Activated T-helper 1 cell treated with anti-CD3 and anti-CD28 coated beads, Interleukin-12 subunit alpha, Interleukin-12 subunit beta, Interleukin-2, Interleukin-4 antibody, amounts not matched to agents 30 ng/mL and 10 ng/mL and 1 ng/mL, durations not matched to agents 14 hours and 24 hours and 36 hours (primary cell): ENCODE results near the gene IL24. TPM values are rescaled to one million over a fixed set of nuclear protein-coding genes. Genes with fewer than 3 reads are reported as not detected.

Source experiments
- DNase-seq: peaks from one replicate; pipeline ENCODE4 v3.0.0; 2021; ENCODE audit warnings: low spot score
- H3K27ac Mint-ChIP-seq: one replicate; pipeline ENCODE4 v1.8.0; 2021; ENCODE audit warnings: mild to moderate bottlenecking, mixed read lengths
- H3K27me3 Mint-ChIP-seq: one replicate; pipeline ENCODE4 v1.8.0; 2022; ENCODE audit warnings: mild to moderate bottlenecking, moderate library complexity, mixed read lengths; ENCODE audit not compliant: insufficient read depth
- H3K36me3 Mint-ChIP-seq: one replicate; pipeline ENCODE4 v1.8.0; 2021; ENCODE audit warnings: low read depth, mixed read lengths
- H3K4me1 Mint-ChIP-seq: one replicate; pipeline ENCODE4 v1.8.0; 2021; ENCODE audit warnings: low read depth, mixed read lengths
- H3K4me3 Mint-ChIP-seq: one replicate; pipeline ENCODE4 v1.8.0; 2021; ENCODE audit warnings: mild to moderate bottlenecking, moderate library complexity, mixed read lengths
- H3K9me3 Mint-ChIP-seq: one replicate; pipeline ENCODE4 v1.8.0; 2021; ENCODE audit warnings: mixed read lengths
- intact Hi-C: fragments of 100-400 bp; cut with micrococcal nuclease; formaldehyde crosslinking; loops from one replicate; pipeline ENCODE4 v1.15.1; 2024
- total RNA-seq: library from RNA; stranded (reverse); gene quantifications from 2 replicates; pipeline ENCODE4 v1.2.3, GENCODE V29; 2022

IL24 gene
- total RNA-seq, 1 donor from 2014 or later: 4.4 TPM

GRCh38 chr1:206864939-206865671 lies 32.1 kb upstream of the IL24 start, which contains the start of gene IL20:
TSS of gene IL20 (plus strand) at chr1:206865623. CDS start at chr1:206865853, 230 bp downstream.
- H3K4me3 Mint-ChIP-seq: no peak within 1 kb of the TSS
- H3K4me1 Mint-ChIP-seq: peaks cover 7% of the 10 kb centered on the region
- peaks cover 39% of the 10 kb centered on the region for H3K27me3 Mint-ChIP-seq
- no peak within 1 kb of the TSS for H3K27ac Mint-ChIP-seq
- no peaks in the 10 kb centered on the region for H3K9me3 Mint-ChIP-seq
- H3K36me3 Mint-ChIP-seq: peaks cover 4% of the 10 kb centered on the region
- intact Hi-C loops: loop anchor here (1.0 to 2.0 kb wide), 3 partner anchors 47 to 138 kb away; no protein-coding TSS in a partner anchor
- DNase-seq: peak; percentile 68

- intact Hi-C loops: no loop called here
- peaks cover 2% of the 10 kb centered on the region for H3K36me3 Mint-ChIP-seq
These were observed 31.2 kb upstream of the IL24 start for GRCh38 chr1:206866062-206866461.

DNA sequence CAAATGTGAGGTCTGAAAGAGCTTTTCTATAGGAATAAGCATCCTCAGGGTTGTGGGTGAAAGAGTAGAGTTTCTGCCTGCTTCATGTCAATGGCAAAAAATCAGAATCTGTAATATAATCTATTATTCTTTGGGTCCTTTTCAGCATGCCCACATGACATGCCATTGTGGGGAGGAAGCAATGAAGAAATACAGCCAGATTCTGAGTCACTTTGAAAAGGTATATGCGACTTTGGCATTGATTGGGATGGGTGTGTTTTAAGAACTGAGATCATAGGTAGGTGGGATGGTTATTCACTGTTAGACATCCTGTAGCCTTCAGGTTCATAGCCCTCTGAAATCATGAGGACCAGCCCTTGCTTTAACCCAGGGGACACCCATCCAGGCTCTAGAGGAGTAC lies 30.0 kb upstream of the IL24 start:
- H3K27ac Mint-ChIP-seq: no peak overlapping the region
- H3K36me3 Mint-ChIP-seq: no peaks in the 10 kb centered on the region
- peaks cover 7% of the 10 kb centered on the region for H3K4me1 Mint-ChIP-seq
- peaks cover 7% of the 10 kb centered on the region for H3K9me3 Mint-ChIP-seq
- intact Hi-C loops: no loop called here
- no peak for DNase-seq
- H3K27me3 Mint-ChIP-seq: peaks cover 26% of the 10 kb centered on the region
- H3K4me3 Mint-ChIP-seq: no peak overlapping the region

More at GRCh38 chr1:206866062-206866461, 31.2 kb upstream of the IL24 start:
- Mint-ChIP-seq H3K4me3 (no peak overlapping the region), H3K27ac (no peak overlapping the region), H3K9me3 (no peaks in the 10 kb centered on the region), H3K4me1 (peaks cover 7% of the 10 kb centered on the region), H3K27me3 (peaks cover 35% of the 10 kb centered on the region)
- no peak for DNase-seq

GRCh38 chr1:206867716-206868115 lies 29.5 kb upstream of the IL24 start:
- intact Hi-C loops: no loop called here
- Mint-ChIP-seq H3K4me1 (peaks cover 7% of the 10 kb centered on the region), H3K27ac (no peak overlapping the region), H3K4me3 (no peak overlapping the region), H3K9me3 (peaks cover 12% of the 10 kb centered on the region), H3K36me3 (no peaks in the 10 kb centered on the region), H3K27me3 (peaks cover 23% of the 10 kb centered on the region)
- DNase-seq: no peak

- H3K4me1 Mint-ChIP-seq: peaks cover 10% of the 10 kb centered on the region
- no peak overlapping the region for H3K4me3 Mint-ChIP-seq
- peaks cover 17% of the 10 kb centered on the region for H3K27me3 Mint-ChIP-seq
- H3K27ac Mint-ChIP-seq: no peak overlapping the region
- no peaks in the 10 kb centered on the region for H3K36me3 Mint-ChIP-seq
- peaks cover 18% of the 10 kb centered on the region for H3K9me3 Mint-ChIP-seq
- no peak for DNase-seq
- intact Hi-C loops: no loop called here
These were observed 29.0 kb upstream of the IL24 start for GRCh38 chr1:206868264-206868663.

DNA sequence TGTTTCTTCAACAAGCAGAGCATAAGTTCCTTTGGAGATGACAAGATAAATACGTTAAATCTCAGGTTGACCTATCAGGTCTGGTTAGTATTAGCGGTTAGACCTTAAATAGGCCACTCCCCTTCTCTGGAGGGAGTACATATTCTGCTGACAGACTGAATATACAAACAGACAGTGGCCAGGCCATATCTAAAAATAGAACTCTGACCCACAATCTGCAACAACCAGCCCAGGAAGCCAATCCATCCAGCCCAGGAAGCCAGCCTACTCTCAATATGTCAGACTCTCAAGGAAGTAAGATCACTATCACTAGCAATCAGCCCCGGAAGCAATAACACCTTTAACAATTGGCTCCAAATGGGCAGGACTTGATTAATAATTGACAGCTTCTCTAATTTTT lies 25.1 kb upstream of the IL24 start:
- Mint-ChIP-seq H3K27me3 (peaks cover 17% of the 10 kb centered on the region), H3K27ac (no peak overlapping the region), H3K36me3 (peaks cover 5% of the 10 kb centered on the region), H3K4me1 (peaks cover 7% of the 10 kb centered on the region), H3K4me3 (no peak overlapping the region), H3K9me3 (peaks cover 43% of the 10 kb centered on the region)
- no peak for DNase-seq
- intact Hi-C loops: no loop called here

- H3K4me3 Mint-ChIP-seq: no peak overlapping the region
- peaks cover 5% of the 10 kb centered on the region for H3K36me3 Mint-ChIP-seq
- DNase-seq: no peak
- no peak overlapping the region for H3K27ac Mint-ChIP-seq
- peaks cover 11% of the 10 kb centered on the region for H3K27me3 Mint-ChIP-seq
- intact Hi-C loops: no loop called here
- H3K4me1 Mint-ChIP-seq: peaks cover 7% of the 10 kb centered on the region
- H3K9me3 Mint-ChIP-seq: peaks cover 57% of the 10 kb centered on the region
These were observed 23.5 kb upstream of the IL24 start for GRCh38 chr1:206873603-206874188.

- Mint-ChIP-seq H3K4me3 (no peak overlapping the region), H3K4me1 (peaks cover 7% of the 10 kb centered on the region), H3K27ac (no peak overlapping the region), H3K36me3 (peaks cover 5% of the 10 kb centered on the region), H3K9me3 (peaks cover 64% of the 10 kb centered on the region), H3K27me3 (peaks cover 8% of the 10 kb centered on the region)
- intact Hi-C loops: no loop called here
- DNase-seq: no peak
These were observed 21.4 kb upstream of the IL24 start for GRCh38 chr1:206875752-206876377.

GRCh38 chr1:206878456-206878855 lies 18.8 kb upstream of the IL24 start:
- no peak overlapping the region for H3K27ac Mint-ChIP-seq
- no peak overlapping the region for H3K4me3 Mint-ChIP-seq
- H3K9me3 Mint-ChIP-seq: peaks cover 44% of the 10 kb centered on the region
- DNase-seq: no peak
- peaks cover 15% of the 10 kb centered on the region for H3K27me3 Mint-ChIP-seq
- peaks cover 4% of the 10 kb centered on the region for H3K36me3 Mint-ChIP-seq
- intact Hi-C loops: no loop called here
- peaks cover 7% of the 10 kb centered on the region for H3K4me1 Mint-ChIP-seq

DNA sequence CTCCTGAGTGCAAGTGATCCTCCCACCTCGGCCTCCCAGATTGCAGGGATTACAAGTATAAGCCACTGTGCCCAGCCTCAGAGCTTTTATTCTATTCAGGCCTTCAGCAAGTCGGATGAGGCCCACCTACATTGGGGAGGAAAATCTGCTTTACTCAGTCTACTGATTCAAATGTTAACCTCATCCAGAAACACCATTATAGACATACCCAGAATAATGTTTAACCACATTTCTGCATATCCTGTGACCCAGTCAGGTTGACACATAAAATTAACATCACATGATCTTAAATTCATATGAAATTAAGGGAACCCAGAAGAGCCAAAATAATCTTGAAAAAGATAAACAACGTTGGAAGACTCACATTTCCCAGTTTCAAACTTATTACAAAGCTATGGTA lies 16.9 kb upstream of the IL24 start:
- no peaks in the 10 kb centered on the region for H3K36me3 Mint-ChIP-seq
- intact Hi-C loops: no loop called here
- peaks cover 5% of the 10 kb centered on the region for H3K4me1 Mint-ChIP-seq
- no peak overlapping the region for H3K27ac Mint-ChIP-seq
- H3K9me3 Mint-ChIP-seq: peaks cover 38% of the 10 kb centered on the region
- no peak overlapping the region for H3K4me3 Mint-ChIP-seq
- DNase-seq: no peak
- peaks cover 12% of the 10 kb centered on the region for H3K27me3 Mint-ChIP-seq

- Mint-ChIP-seq H3K4me1 (peaks cover 5% of the 10 kb centered on the region), H3K9me3 (peaks cover 17% of the 10 kb centered on the region), H3K4me3 (no peak overlapping the region), H3K27me3 (peaks cover 19% of the 10 kb centered on the region), H3K27ac (no peak overlapping the region), H3K36me3 (no peaks in the 10 kb centered on the region)
- no peak for DNase-seq
- intact Hi-C loops: no loop called here
These were observed 14.7 kb upstream of the IL24 start for GRCh38 chr1:206882555-206882954.

DNA sequence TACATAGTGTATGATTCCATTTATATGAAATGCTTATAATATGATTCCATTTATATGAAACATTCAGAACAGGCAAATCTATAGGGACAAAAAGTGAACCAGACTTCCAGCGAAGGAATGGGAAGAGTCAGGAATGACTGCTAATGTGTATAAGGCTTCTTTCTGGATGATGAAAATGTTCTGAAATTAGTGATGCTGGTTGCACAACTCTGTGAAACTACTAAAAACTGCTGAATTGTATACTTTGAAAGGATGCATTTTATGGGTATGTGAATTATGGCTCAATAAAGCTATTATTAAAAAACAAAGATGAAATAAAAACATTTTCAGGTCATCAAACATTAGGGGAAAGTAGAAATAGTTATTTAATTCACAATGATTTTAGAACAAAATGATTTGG lies 14.1 kb upstream of the IL24 start:
- no peak overlapping the region for H3K4me3 Mint-ChIP-seq
- no peak for DNase-seq
- H3K4me1 Mint-ChIP-seq: peaks cover 6% of the 10 kb centered on the region
- peaks cover 12% of the 10 kb centered on the region for H3K9me3 Mint-ChIP-seq
- intact Hi-C loops: no loop called here
- H3K27me3 Mint-ChIP-seq: peaks cover 17% of the 10 kb centered on the region
- H3K36me3 Mint-ChIP-seq: no peaks in the 10 kb centered on the region
- H3K27ac Mint-ChIP-seq: no peak overlapping the region

DNA sequence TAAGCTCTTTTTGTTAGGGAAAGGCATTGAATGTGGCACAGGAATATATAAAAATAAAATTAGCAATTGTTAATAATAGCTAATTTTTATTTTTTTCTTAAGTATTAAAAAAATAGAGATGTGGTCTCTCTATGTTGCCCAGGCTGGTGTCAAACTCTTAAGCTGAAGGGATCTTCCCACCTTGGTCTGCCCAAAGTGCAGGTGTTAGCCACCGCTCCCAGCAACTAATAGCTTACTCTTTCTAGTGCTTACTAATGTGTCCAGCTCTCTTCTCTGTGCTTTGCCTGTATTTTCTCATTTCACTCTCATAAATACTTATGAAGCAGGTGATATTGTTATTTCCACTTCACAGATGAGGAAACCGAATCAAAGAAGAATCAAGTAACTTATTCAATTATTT lies 13.4 kb upstream of the IL24 start:
- peaks cover 6% of the 10 kb centered on the region for H3K9me3 Mint-ChIP-seq
- H3K27me3 Mint-ChIP-seq: peaks cover 17% of the 10 kb centered on the region
- DNase-seq: no peak
- peaks cover 2% of the 10 kb centered on the region for H3K36me3 Mint-ChIP-seq
- H3K4me3 Mint-ChIP-seq: no peak overlapping the region
- intact Hi-C loops: no loop called here
- H3K27ac Mint-ChIP-seq: no peak overlapping the region
- peaks cover 10% of the 10 kb centered on the region for H3K4me1 Mint-ChIP-seq
